ENCODE results near the gene CYP4B1.
"Not testable (repeated sequence)": the region's sequence is repeated elsewhere in the genome, so short reads cannot be mapped to it uniquely, and the experiment has no call there.

CYP4B1 gene

GRCh38 chr1:46812065-46812963, 13.5 kb downstream of the CYP4B1 start:
- DNase-seq = no peak
- in situ Hi-C loops (cut with HindIII; ENCODE audit: low pct_ligation_motif_present, low pct_unique_long_range_greater_than_20kb, low sequenced_read_pairs) = no loop called here

- DNase-seq = no peak
- in situ Hi-C loops (cut with HindIII; ENCODE audit: low pct_ligation_motif_present, low pct_unique_long_range_greater_than_20kb, low sequenced_read_pairs) = no loop called here
Measured at GRCh38 chr1:46812996-46813857, 14.4 kb downstream of the CYP4B1 start.

- in situ Hi-C loops (cut with HindIII; ENCODE audit: low pct_ligation_motif_present, low pct_unique_long_range_greater_than_20kb, low sequenced_read_pairs) = no loop called here
- DNase-seq = no peak
Measured at GRCh38 chr1:46813858-46814396, 15.1 kb downstream of the CYP4B1 start.

- in situ Hi-C loops (cut with HindIII; ENCODE audit: low pct_ligation_motif_present, low pct_unique_long_range_greater_than_20kb, low sequenced_read_pairs) = no loop called here
- no peak for DNase-seq
Measured at GRCh38 chr1:46815133-46815532, 16.3 kb downstream of the CYP4B1 start.

- no peak for DNase-seq
- in situ Hi-C loops (cut with HindIII; ENCODE audit: low pct_ligation_motif_present, low pct_unique_long_range_greater_than_20kb, low sequenced_read_pairs) = no loop called here
Measured at GRCh38 chr1:46816930-46817329, 18.1 kb downstream of the CYP4B1 start.

- no peak for DNase-seq
- in situ Hi-C loops (cut with HindIII; ENCODE audit: low pct_ligation_motif_present, low pct_unique_long_range_greater_than_20kb, low sequenced_read_pairs) = no loop called here
Measured at GRCh38 chr1:46817814-46818213, 19.0 kb downstream of the CYP4B1 start.

- in situ Hi-C loops (cut with HindIII; ENCODE audit: low pct_ligation_motif_present, low pct_unique_long_range_greater_than_20kb, low sequenced_read_pairs) = no loop called here
- DNase-seq = no peak
Measured at GRCh38 chr1:46818591-46818990, 19.7 kb downstream of the CYP4B1 start.

- no peak for DNase-seq
- in situ Hi-C loops (cut with HindIII; ENCODE audit: low pct_ligation_motif_present, low pct_unique_long_range_greater_than_20kb, low sequenced_read_pairs) = no loop called here
Measured at GRCh38 chr1:46819335-46819734, 20.5 kb downstream of the CYP4B1 start.

GRCh38 chr1:46820076-46820475, 21.2 kb downstream of the CYP4B1 start:
- in situ Hi-C loops (cut with HindIII; ENCODE audit: low pct_ligation_motif_present, low pct_unique_long_range_greater_than_20kb, low sequenced_read_pairs) = no loop called here
- DNase-seq = no peak

GRCh38 chr1:46820560-46821060, 21.8 kb downstream of the CYP4B1 start:
- in situ Hi-C loops (cut with HindIII; ENCODE audit: low pct_ligation_motif_present, low pct_unique_long_range_greater_than_20kb, low sequenced_read_pairs) = no loop called here
- no peak for DNase-seq

- no peak for DNase-seq
- in situ Hi-C loops (cut with HindIII; ENCODE audit: low pct_ligation_motif_present, low pct_unique_long_range_greater_than_20kb, low sequenced_read_pairs) = no loop called here
Measured at GRCh38 chr1:46822248-46822826, 23.5 kb downstream of the CYP4B1 start.

- DNase-seq = no peak
- in situ Hi-C loops (cut with HindIII; ENCODE audit: low pct_ligation_motif_present, low pct_unique_long_range_greater_than_20kb, low sequenced_read_pairs) = no loop called here
Measured at GRCh38 chr1:46823151-46823550, 24.3 kb downstream of the CYP4B1 start.

GRCh38 chr1:46826892-46827291, 28.0 kb downstream of the CYP4B1 start:
- DNase-seq; in situ Hi-C loops (cut with HindIII; ENCODE audit: low pct_ligation_motif_present, low pct_unique_long_range_greater_than_20kb, low sequenced_read_pairs): not testable (repeated sequence)

GRCh38 chr1:46830665-46831322, 31.9 kb downstream of the CYP4B1 start:
- DNase-seq = no peak
- in situ Hi-C loops (cut with HindIII; ENCODE audit: low pct_ligation_motif_present, low pct_unique_long_range_greater_than_20kb, low sequenced_read_pairs) = no loop called here

GRCh38 chr1:46835469-46835868, 36.6 kb downstream of the CYP4B1 start:
- DNase-seq; in situ Hi-C loops (cut with HindIII; ENCODE audit: low pct_ligation_motif_present, low pct_unique_long_range_greater_than_20kb, low sequenced_read_pairs): not testable (repeated sequence)

GRCh38 chr1:46846386-46846785, 47.5 kb downstream of the CYP4B1 start:
- in situ Hi-C loops (cut with HindIII; ENCODE audit: low pct_ligation_motif_present, low pct_unique_long_range_greater_than_20kb, low sequenced_read_pairs); DNase-seq: not testable (repeated sequence)

- in situ Hi-C loops (cut with HindIII; ENCODE audit: low pct_ligation_motif_present, low pct_unique_long_range_greater_than_20kb, low sequenced_read_pairs); DNase-seq: not testable (repeated sequence)
Measured at GRCh38 chr1:46857660-46858065, 58.8 kb downstream of the CYP4B1 start.

GRCh38 chr1:46862348-46862747, 63.5 kb downstream of the CYP4B1 start:
- DNase-seq = no peak
- in situ Hi-C loops (cut with HindIII; ENCODE audit: low pct_ligation_motif_present, low pct_unique_long_range_greater_than_20kb, low sequenced_read_pairs) = no loop called here
